Measurements from ENCODE around the gene TCF12.

Gene TCF12

GRCh38 chr15:57184502-57184901 lies 266.1 kb downstream of the TCF12 start:
- FAIRE-seq = no peak

- FAIRE-seq = no peak
Measured at GRCh38 chr15:57185507-57186074, 267.1 kb downstream of the TCF12 start.

GRCh38 chr15:57189466-57189865 lies 271.0 kb downstream of the TCF12 start:
- FAIRE-seq = no peak

GRCh38 chr15:57190208-57190607 lies 271.8 kb downstream of the TCF12 start:
- no peak for FAIRE-seq

GRCh38 chr15:57193161-57193560 lies 274.7 kb downstream of the TCF12 start:
- FAIRE-seq = no peak

- FAIRE-seq = no peak
Measured at GRCh38 chr15:57195326-57195725, 276.9 kb downstream of the TCF12 start.

- no peak for FAIRE-seq
Measured at GRCh38 chr15:57196865-57197264, 278.4 kb downstream of the TCF12 start.

- FAIRE-seq = no peak
Measured at GRCh38 chr15:57198131-57198530, 279.7 kb downstream of the TCF12 start.

- FAIRE-seq = no peak
Measured at GRCh38 chr15:57198654-57199291, 280.3 kb downstream of the TCF12 start.

- no peak for FAIRE-seq
Measured at GRCh38 chr15:57201578-57201977, 283.1 kb downstream of the TCF12 start.

- no peak for FAIRE-seq
Measured at GRCh38 chr15:57203906-57204305, 285.5 kb downstream of the TCF12 start.

GRCh38 chr15:57205027-57205855 lies 286.8 kb downstream of the TCF12 start:
- FAIRE-seq = no peak

GRCh38 chr15:57205996-57206395 lies 287.6 kb downstream of the TCF12 start:
- FAIRE-seq = no peak

GRCh38 chr15:57213862-57214261 lies 295.4 kb downstream of the TCF12 start:
- FAIRE-seq = no peak

GRCh38 chr15:57215326-57215725 lies 296.9 kb downstream of the TCF12 start:
- no peak for FAIRE-seq

GRCh38 chr15:57215881-57216280 lies 297.4 kb downstream of the TCF12 start:
- FAIRE-seq = no peak

GRCh38 chr15:57216288-57216687 lies 297.8 kb downstream of the TCF12 start:
- FAIRE-seq = peak; percentile 87

GRCh38 chr15:57217778-57218598 lies 299.5 kb downstream of the TCF12 start:
- FAIRE-seq = no peak

- peak; percentile 33 for FAIRE-seq
Measured at GRCh38 chr15:57218826-57219576, 300.6 kb downstream of the TCF12 start.

GRCh38 chr15:57220205-57220604 lies 301.8 kb downstream of the TCF12 start:
- no peak for FAIRE-seq

GRCh38 chr15:57221134-57221533 lies 302.7 kb downstream of the TCF12 start:
- FAIRE-seq = no peak

GRCh38 chr15:57223345-57223744 lies 304.9 kb downstream of the TCF12 start:
- FAIRE-seq = peak; percentile 59
